Spinal cord (tissue), 10 donors: ENCODE data around the gene AMOTL1. TPM values are rescaled to one million over a fixed set of nuclear protein-coding genes. Genes with fewer than 3 reads are reported as not detected.
A peak's percentile ranks its signal among the peaks of the same experiment; 100 is the strongest.
"Not testable (repeated sequence)": the region's sequence is repeated elsewhere in the genome, so short reads cannot be mapped to it uniquely, and the experiment has no call there.

Experiments used
- DNase-seq, 6 donors: peaks; one replicate each; pipeline versions ENCODE4 v3.0.0 to v3.0.0-alpha.2; 2013 to 2015; ENCODE audit warnings: low spot score in 6 of 6, low read depth in 4 of 6
- H3K27ac ChIP-seq: one replicate; pipeline ENCODE4 v1.5.1; 2013; ENCODE audit warnings: low read depth, low read length, control low read depth
- H3K27me3 ChIP-seq: one replicate; pipeline ENCODE4 v1.6.1; 2013; ENCODE audit warnings: low read length; ENCODE audit not compliant: control insufficient read depth, insufficient read depth
- H3K36me3 ChIP-seq: one replicate; pipeline ENCODE4 v1.6.1; 2013; ENCODE audit warnings: low read length; ENCODE audit not compliant: control insufficient read depth, insufficient read depth
- H3K4me1 ChIP-seq: one replicate; pipeline ENCODE4 v1.6.1; 2013; ENCODE audit warnings: low read length; ENCODE audit not compliant: control insufficient read depth, insufficient read depth
- H3K4me3 ChIP-seq: one replicate; pipeline ENCODE4 v1.5.1; 2013; ENCODE audit warnings: low read depth, low read length, control low read depth
- H3K9me3 ChIP-seq: one replicate; pipeline ENCODE4 v1.6.1; 2013; ENCODE audit warnings: low read length; ENCODE audit not compliant: control insufficient read depth, insufficient read depth
- WGBS: methylation state at CpG from one replicate; pipeline ENCODE4 v1.1.5; 2013; ENCODE audit warnings: missing lambda C conversion rate; ENCODE audit not compliant: insufficient coverage; 5-methylcytosine and 5-hydroxymethylcytosine counted together
- polyA plus RNA-seq, 2 donors: library from polyadenylated mRNA; unstranded; fragments of 120-200 nt; gene quantifications; one replicate each; pipeline ENCODE4 v1.2.1, GENCODE V29; 2013; ENCODE audit not compliant: insufficient read length in 2 of 2
- total RNA-seq, 2 donors: library from RNA; depleted of rRNA in 1 of 2; stranded (reverse); fragments of 120-200 nt in 1 of 2; fragments of >200 nt in 1 of 2; gene quantifications; one replicate each; pipeline versions ENCODE4 v1.2.3 to v1.2.4, GENCODE V29; 2013 to 2014
- donor health status: healthy.

Gene AMOTL1
- total and polyA plus RNA-seq, 4 donors = 20.2 to 60.6 (median 34.5) TPM

- Histone ChIP-seq H3K4me1 (no peaks in the 10 kb centered on the region), H3K27me3 (no peaks in the 10 kb centered on the region), H3K27ac (no peak overlapping the region), H3K36me3 (no peaks in the 10 kb centered on the region), H3K9me3 (no peaks in the 10 kb centered on the region), H3K4me3 (no peak overlapping the region)
- WGBS = 90% methylated on average over 3 of the region's 5 CpGs
- DNase-seq = no peak
Measured at GRCh38 chr11:94809251-94809650, 41.1 kb downstream of the AMOTL1 start.

- 92% methylated on average over 6 of the region's 9 CpGs for WGBS
- H3K36me3 ChIP-seq, H3K4me1 ChIP-seq, H3K27me3 ChIP-seq, H3K27ac ChIP-seq, H3K9me3 ChIP-seq, H3K4me3 ChIP-seq, DNase-seq: not testable (repeated sequence)
Measured at GRCh38 chr11:94812724-94813720, 44.9 kb downstream of the AMOTL1 start.

GRCh38 chr11:94814272-94814976 lies 46.3 kb downstream of the AMOTL1 start:
- Histone ChIP-seq H3K27ac (no peak overlapping the region), H3K9me3 (peaks cover 6% of the 10 kb centered on the region), H3K27me3 (no peaks in the 10 kb centered on the region), H3K36me3 (no peaks in the 10 kb centered on the region), H3K4me1 (no peaks in the 10 kb centered on the region), H3K4me3 (no peak overlapping the region)
- no CpG with 5 or more reads among the region's 7 CpGs for WGBS
- no peak for DNase-seq

GRCh38 chr11:94815705-94816344 lies 47.7 kb downstream of the AMOTL1 start:
- H3K27me3 ChIP-seq = no peaks in the 10 kb centered on the region
- H3K36me3 ChIP-seq = no peaks in the 10 kb centered on the region
- H3K27ac ChIP-seq = no peak overlapping the region
- H3K4me1 ChIP-seq = no peaks in the 10 kb centered on the region
- peaks cover 6% of the 10 kb centered on the region for H3K9me3 ChIP-seq
- no peak overlapping the region for H3K4me3 ChIP-seq
- DNase-seq = no peak
- WGBS = 100% methylated on average over 1 of the region's 4 CpGs

GRCh38 chr11:94820480-94820879 lies 52.3 kb downstream of the AMOTL1 start:
- no CpG with 5 or more reads among the region's 7 CpGs for WGBS
- peaks cover 8% of the 10 kb centered on the region for H3K4me1 ChIP-seq
- H3K27me3 ChIP-seq = no peaks in the 10 kb centered on the region
- peaks cover 8% of the 10 kb centered on the region for H3K36me3 ChIP-seq
- H3K4me3 ChIP-seq = no peak overlapping the region
- no peak overlapping the region for H3K27ac ChIP-seq
- DNase-seq = no peak
- peaks cover 3% of the 10 kb centered on the region for H3K9me3 ChIP-seq

GRCh38 chr11:94821439-94821838 lies 53.3 kb downstream of the AMOTL1 start:
- no peak overlapping the region for H3K4me3 ChIP-seq
- peaks cover 8% of the 10 kb centered on the region for H3K4me1 ChIP-seq
- H3K27me3 ChIP-seq = no peaks in the 10 kb centered on the region
- peaks cover 8% of the 10 kb centered on the region for H3K36me3 ChIP-seq
- H3K9me3 ChIP-seq = no peaks in the 10 kb centered on the region
- no peak for DNase-seq
- 97% methylated on average over 14 of the region's 14 CpGs for WGBS
- no peak overlapping the region for H3K27ac ChIP-seq

GRCh38 chr11:94822080-94822479 lies 53.9 kb downstream of the AMOTL1 start:
- WGBS = 91% methylated on average over 6 of the region's 7 CpGs
- no peaks in the 10 kb centered on the region for H3K27me3 ChIP-seq
- peaks cover 8% of the 10 kb centered on the region for H3K4me1 ChIP-seq
- H3K27ac ChIP-seq = no peak overlapping the region
- H3K4me3 ChIP-seq = no peak overlapping the region
- no peak for DNase-seq
- no peaks in the 10 kb centered on the region for H3K9me3 ChIP-seq
- peaks cover 8% of the 10 kb centered on the region for H3K36me3 ChIP-seq

GRCh38 chr11:94823102-94823732 lies 55.1 kb downstream of the AMOTL1 start:
- no peaks in the 10 kb centered on the region for H3K27me3 ChIP-seq
- H3K36me3 ChIP-seq = peaks cover 8% of the 10 kb centered on the region
- no peak overlapping the region for H3K4me3 ChIP-seq
- H3K27ac ChIP-seq = no peak overlapping the region
- DNase-seq = no peak
- WGBS = 68% methylated on average over 2 of the region's 2 CpGs
- peaks cover 8% of the 10 kb centered on the region for H3K4me1 ChIP-seq
- no peaks in the 10 kb centered on the region for H3K9me3 ChIP-seq

GRCh38 chr11:94825031-94825430 lies 56.9 kb downstream of the AMOTL1 start:
- Histone ChIP-seq H3K27ac (peak overlapping the region; percentile 27), H3K36me3 (peaks cover 8% of the 10 kb centered on the region), H3K4me3 (no peak overlapping the region), H3K9me3 (no peaks in the 10 kb centered on the region), H3K4me1 (peaks cover 8% of the 10 kb centered on the region), H3K27me3 (no peaks in the 10 kb centered on the region)
- WGBS = 28% methylated on average over 2 of the region's 4 CpGs
- peak in 2 of 6 donors; percentile 50 to 51 for DNase-seq
